Tongue (tissue), 3 donors: Measurements from ENCODE around the gene TPK1. TPM values are rescaled to one million over a fixed set of nuclear protein-coding genes. Genes with fewer than 3 reads are reported as not detected.

ENCODE experiments used
- DNase-seq: peaks from one replicate; pipeline ENCODE4 v3.0.0-alpha.2; 2015
- small RNA-seq: library from RNA; depleted of rRNA; stranded (forward); fragments of <200 nt; gene quantifications from one replicate; pipeline ENCODE3, GENCODE V24; 2014; ENCODE audit warnings: low replicate concordance
- total RNA-seq: library from RNA; depleted of rRNA; stranded (reverse); fragments of >200 nt; gene quantifications from one replicate; pipeline ENCODE4 v1.2.3, GENCODE V29; 2014

TPK1 gene
- total RNA-seq, 1 donor from 2014 or later = 4.3 TPM

- DNase-seq = peak; percentile 36
These were observed 428.5 kb downstream of the TPK1 start for GRCh38 chr7:144407266-144407931.

DNA sequence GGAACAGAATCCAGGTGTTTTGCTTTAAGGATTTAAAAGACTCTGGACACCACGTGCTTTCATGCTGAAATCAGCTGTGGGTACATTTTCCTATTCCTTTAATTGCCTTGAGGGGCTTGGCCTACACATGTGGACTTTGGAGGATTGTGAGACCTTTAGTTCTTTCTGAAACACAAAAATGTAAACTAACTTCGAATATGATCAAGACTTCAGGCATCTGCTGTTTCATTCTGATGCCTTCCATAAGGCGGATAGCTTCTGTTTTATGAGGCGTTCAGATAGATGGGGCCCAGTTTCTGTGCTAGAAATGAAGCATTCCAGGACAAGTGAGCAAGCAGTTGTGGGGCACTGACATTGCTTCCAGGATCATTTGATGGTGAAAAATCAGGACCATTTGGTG, 430.9 kb downstream of the TPK1 start:
- peak; percentile 25 for DNase-seq

DNA sequence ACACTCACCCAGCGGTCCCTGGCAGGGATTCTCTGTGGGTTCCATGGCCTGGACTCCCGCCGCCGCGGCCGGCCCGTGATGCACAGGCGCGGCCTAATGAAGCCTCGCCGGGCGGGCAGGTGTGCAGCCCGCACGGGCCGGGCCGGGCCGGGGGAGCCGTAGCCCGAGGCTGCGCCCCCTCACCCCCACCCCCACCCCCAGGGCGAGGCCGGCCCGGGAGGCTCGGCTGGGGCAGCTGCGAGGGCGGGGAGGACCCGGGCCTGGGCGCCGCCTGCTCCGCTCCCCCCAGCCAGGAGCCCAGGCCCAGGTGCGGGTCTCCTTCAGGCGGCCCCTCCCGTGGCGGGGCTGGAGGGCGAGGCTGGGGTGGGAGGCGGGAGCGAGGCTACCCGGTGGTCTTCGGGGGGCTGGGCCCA, 432.2 kb downstream of the TPK1 start, which contains the start of gene NOBOX:
NOBOX (minus strand) TSS at position 45 of the 413 bp plus-strand sequence.
- DNase-seq = no peak

DNA sequence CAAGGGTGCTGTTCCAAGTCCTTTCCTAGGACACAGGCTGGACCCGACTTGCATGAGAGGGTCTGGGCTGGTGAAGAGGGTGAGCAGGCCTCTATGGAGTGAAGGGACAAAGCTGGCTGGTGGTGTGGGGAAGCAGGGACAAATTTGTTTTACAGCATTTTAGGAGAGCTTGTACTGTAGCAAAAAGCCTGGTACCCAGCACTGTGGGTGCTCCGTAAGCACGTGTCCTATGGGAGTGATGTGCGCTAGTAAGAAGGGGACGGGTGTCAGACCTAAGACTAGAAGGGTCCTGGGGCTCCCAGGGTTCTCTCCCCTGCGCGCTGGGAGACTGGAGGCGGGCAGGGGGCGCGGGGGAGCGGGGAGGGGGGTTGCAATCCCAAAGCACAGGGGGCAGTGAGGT, 432.8 kb downstream of the TPK1 start:
- no peak for DNase-seq

Small RNA genes lying within 50 kb of the gene (small RNA-seq; reads per million reads assigned to genes)
- gene RNU6ATAC40P = not detected
